ENCODE data around the gene GAL3ST2.
"Not testable (repeated sequence)": the region's sequence is repeated elsewhere in the genome, so short reads cannot be mapped to it uniquely, and the experiment has no call there.

The GAL3ST2 gene

GRCh38 chr2:241796209-241796608 lies 19.6 kb downstream of the GAL3ST2 start:
- no peak for DNase-seq

- DNase-seq = no peak
These were observed 20.1 kb downstream of the GAL3ST2 start for GRCh38 chr2:241796610-241797138.

GRCh38 chr2:241797441-241798080 lies 20.9 kb downstream of the GAL3ST2 start:
- DNase-seq = no peak

- no peak for DNase-seq
These were observed 21.5 kb downstream of the GAL3ST2 start for GRCh38 chr2:241798081-241798630.

- no peak for DNase-seq
These were observed 22.3 kb downstream of the GAL3ST2 start for GRCh38 chr2:241798631-241799521.

- no peak for DNase-seq
These were observed 23.0 kb downstream of the GAL3ST2 start for GRCh38 chr2:241799522-241800197.

- DNase-seq = not testable (repeated sequence)
These were observed 23.7 kb downstream of the GAL3ST2 start for GRCh38 chr2:241800198-241800903.

- DNase-seq = no peak
These were observed 25.2 kb downstream of the GAL3ST2 start for GRCh38 chr2:241801611-241802420.

- no peak for DNase-seq
These were observed 26.0 kb downstream of the GAL3ST2 start for GRCh38 chr2:241802421-241803318.

GRCh38 chr2:241803387-241804325 lies 27.0 kb downstream of the GAL3ST2 start:
- DNase-seq = peak; percentile 37

GRCh38 chr2:241804326-241805229 lies 28.0 kb downstream of the GAL3ST2 start:
- DNase-seq = peak; percentile 41

- DNase-seq = not testable (repeated sequence)
These were observed 29.6 kb downstream of the GAL3ST2 start for GRCh38 chr2:241806217-241806616.

GRCh38 chr2:241808051-241808720 lies 31.6 kb downstream of the GAL3ST2 start:
- DNase-seq = no peak

GRCh38 chr2:241808721-241809382 lies 32.2 kb downstream of the GAL3ST2 start, which contains the start of gene NEU4:
TSS of gene NEU4 (plus strand) at chr2:241809193. CDS start at chr2:241814485, 5,292 bp downstream.
- no peak for DNase-seq

GRCh38 chr2:241809383-241810306 lies 33.0 kb downstream of the GAL3ST2 start:
- no peak for DNase-seq
